Measurements from ENCODE around the gene GRIK1. TPM values are rescaled to one million over a fixed set of nuclear protein-coding genes. Genes with fewer than 3 reads are reported as not detected.
"Not testable (repeated sequence)": the region's sequence is repeated elsewhere in the genome, so short reads cannot be mapped to it uniquely, and the experiment has no call there.

Gene GRIK1
- total RNA-seq, 2 donors from 2014 or later: not detected

DNA sequence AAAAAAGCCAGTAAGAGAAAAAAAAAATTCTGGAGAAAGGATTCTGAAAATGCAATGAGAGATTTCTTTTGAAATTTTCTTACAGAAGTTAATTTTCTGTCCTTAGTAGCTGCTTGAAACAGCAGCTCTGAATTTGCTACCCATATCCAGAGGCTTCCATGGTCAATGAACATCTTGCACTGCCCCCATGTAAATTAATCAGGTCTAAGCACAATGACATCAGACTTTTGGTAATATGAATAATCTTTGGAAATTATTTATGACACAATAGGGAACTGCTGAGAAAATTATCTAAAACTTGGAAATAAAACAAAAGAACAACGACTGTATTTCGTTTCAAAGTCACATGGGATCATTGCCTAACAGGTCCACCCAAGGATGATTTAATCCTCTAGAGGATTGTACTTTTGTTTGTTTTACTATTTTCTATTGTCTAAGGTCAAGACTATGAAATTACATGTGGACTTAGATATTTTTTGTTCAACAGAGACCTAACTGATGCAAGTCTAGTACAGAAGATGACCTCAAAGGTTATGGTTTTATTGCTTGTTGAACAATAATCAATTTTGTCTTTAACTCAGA lies 328.9 kb downstream of the GRIK1 start:
- H3K36me3 Mint-ChIP-seq: no peaks in the 10 kb centered on the region
- no peak overlapping the region for H3K4me3 Mint-ChIP-seq
- DNase-seq (ENCODE audit: low spot score) (no peak), ATAC-seq (no peak)
- H3K27ac Mint-ChIP-seq: no peak overlapping the region
- peaks cover 4% of the 10 kb centered on the region for H3K9me3 Mint-ChIP-seq
- no peaks in the 10 kb centered on the region for H3K4me1 Mint-ChIP-seq (ENCODE audit: low read depth in 2 of 2)
- no peaks in the 10 kb centered on the region for H3K27me3 Mint-ChIP-seq

DNA sequence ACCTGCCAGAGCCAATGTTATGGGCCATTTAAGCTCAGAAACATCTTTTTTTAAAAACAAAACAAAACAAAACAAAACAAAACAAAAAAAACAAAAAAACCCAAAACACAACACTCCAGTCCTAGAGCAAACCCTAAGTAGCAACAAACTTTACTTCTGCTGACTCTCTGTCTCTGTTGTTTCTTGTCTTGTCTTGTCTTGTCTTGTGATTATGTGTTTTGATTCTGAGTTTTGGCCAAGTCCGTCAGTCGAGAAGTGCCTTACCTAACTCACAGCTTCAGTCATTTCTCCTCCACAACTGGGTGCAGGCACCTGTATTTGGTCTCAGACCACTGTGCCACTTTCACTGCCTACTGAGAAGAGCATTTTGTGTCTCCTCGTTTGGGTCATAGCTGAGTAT lies 333.2 kb downstream of the GRIK1 start:
- Mint-ChIP-seq H3K4me3 (no peak overlapping the region), H3K4me1 (ENCODE audit: low read depth in 2 of 2) (no peaks in the 10 kb centered on the region), H3K9me3 (peaks cover 5% of the 10 kb centered on the region), H3K27me3 (no peaks in the 10 kb centered on the region), H3K27ac (no peak overlapping the region), H3K36me3 (no peaks in the 10 kb centered on the region)
- DNase-seq (ENCODE audit: low spot score) (no peak), ATAC-seq (no peak)

- not testable (repeated sequence) for H3K4me1 Mint-ChIP-seq (ENCODE audit: low read depth in 2 of 2); H3K27ac Mint-ChIP-seq
These were observed 334.6 kb downstream of the GRIK1 start for GRCh38 chr21:29605219-29605618.

GRCh38 chr21:29604076-29604475 lies 335.7 kb downstream of the GRIK1 start:
- Mint-ChIP-seq H3K4me1 (ENCODE audit: low read depth in 2 of 2) (no peaks in the 10 kb centered on the region), H3K27ac (no peak overlapping the region), H3K36me3 (no peaks in the 10 kb centered on the region), H3K9me3 (peaks cover 4% of the 10 kb centered on the region), H3K27me3 (no peaks in the 10 kb centered on the region), H3K4me3 (no peak overlapping the region)
- DNase-seq (ENCODE audit: low spot score) (no peak), ATAC-seq (no peak)

More at GRCh38 chr21:29605219-29605618, 334.6 kb downstream of the GRIK1 start:
- not testable (repeated sequence) for DNase-seq (ENCODE audit: low spot score); H3K27me3 Mint-ChIP-seq; H3K9me3 Mint-ChIP-seq; H3K4me3 Mint-ChIP-seq; ATAC-seq; H3K36me3 Mint-ChIP-seq

DNA sequence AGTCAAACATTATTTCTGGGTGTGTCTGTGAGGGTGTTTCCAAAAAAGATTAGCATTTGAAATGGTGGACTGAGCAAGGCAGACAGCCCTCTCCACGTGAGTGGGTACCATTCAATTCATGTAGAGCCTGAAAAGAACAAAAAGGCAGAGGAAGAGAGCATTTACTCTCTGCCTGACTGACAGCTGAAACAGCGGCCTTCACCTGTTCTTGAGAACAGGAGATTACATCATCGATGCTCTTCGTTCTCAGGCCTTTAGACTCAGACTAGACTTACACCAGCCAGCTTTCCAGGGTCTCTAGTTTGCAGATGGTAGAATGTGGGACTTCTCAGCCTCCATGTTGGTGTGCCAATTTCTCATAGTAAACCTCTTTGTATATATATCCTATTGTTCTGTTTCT lies 338.7 kb downstream of the GRIK1 start:
- no peaks in the 10 kb centered on the region for H3K4me1 Mint-ChIP-seq (ENCODE audit: low read depth in 2 of 2)
- peaks cover 4% of the 10 kb centered on the region for H3K9me3 Mint-ChIP-seq
- no peaks in the 10 kb centered on the region for H3K27me3 Mint-ChIP-seq
- no peak overlapping the region for H3K27ac Mint-ChIP-seq
- no peak overlapping the region for H3K4me3 Mint-ChIP-seq
- no peaks in the 10 kb centered on the region for H3K36me3 Mint-ChIP-seq
- ATAC-seq (no peak), DNase-seq (ENCODE audit: low spot score) (no peak)

DNA sequence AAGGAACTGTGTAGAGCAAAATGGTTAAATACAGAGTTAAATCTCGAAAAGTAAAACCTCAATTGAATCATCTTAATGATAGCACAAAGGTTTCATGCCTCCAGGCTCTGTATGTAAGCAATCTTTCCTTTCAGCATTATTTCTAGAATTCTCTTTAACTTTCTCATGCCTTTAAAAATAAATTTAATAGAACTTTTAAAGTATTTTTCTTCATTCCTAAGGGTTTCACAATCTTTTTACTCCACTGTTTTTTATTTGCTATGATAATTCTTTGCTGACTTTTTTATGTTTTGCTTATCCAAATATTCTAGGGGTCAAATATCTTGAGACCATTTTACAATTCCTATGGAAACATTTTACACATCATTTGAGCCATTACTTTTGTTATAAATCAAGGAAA lies 353.1 kb downstream of the GRIK1 start:
- Mint-ChIP-seq H3K4me3 (no peak overlapping the region), H3K36me3 (no peaks in the 10 kb centered on the region), H3K4me1 (ENCODE audit: low read depth in 2 of 2) (no peaks in the 10 kb centered on the region), H3K9me3 (peaks cover 3% of the 10 kb centered on the region), H3K27ac (no peak overlapping the region), H3K27me3 (peaks cover 0 to 2% of the 10 kb centered on the region in 2 donors)
- DNase-seq (ENCODE audit: low spot score) (no peak), ATAC-seq (no peak)

DNA sequence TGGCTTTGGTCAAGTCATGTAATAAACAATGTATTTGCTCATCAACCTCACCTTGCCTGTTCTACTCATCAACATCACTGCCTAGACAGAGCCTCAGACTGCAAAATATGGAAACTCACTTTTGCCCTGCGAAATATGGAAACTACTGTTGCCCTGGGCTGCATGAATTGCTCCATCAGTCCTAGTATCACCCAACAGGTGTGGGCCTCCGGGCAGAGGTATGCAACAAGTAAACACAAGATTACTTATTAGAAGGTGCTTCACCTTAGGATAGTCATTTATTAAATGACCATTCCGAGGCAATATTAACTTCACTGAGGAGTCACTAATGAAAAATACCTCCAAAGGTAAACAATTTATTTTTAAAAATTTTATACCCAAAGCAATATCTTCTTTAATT lies 354.3 kb downstream of the GRIK1 start:
- H3K9me3 Mint-ChIP-seq: peaks cover 3% of the 10 kb centered on the region
- H3K27ac Mint-ChIP-seq: no peak overlapping the region
- no peaks in the 10 kb centered on the region for H3K27me3 Mint-ChIP-seq
- H3K36me3 Mint-ChIP-seq: no peaks in the 10 kb centered on the region
- DNase-seq (ENCODE audit: low spot score) (no peak), ATAC-seq (no peak)
- no peak overlapping the region for H3K4me3 Mint-ChIP-seq
- H3K4me1 Mint-ChIP-seq (ENCODE audit: low read depth in 2 of 2): no peaks in the 10 kb centered on the region

GRCh38 chr21:29583424-29583924 lies 356.3 kb downstream of the GRIK1 start:
- DNase-seq (ENCODE audit: low spot score): no peak
- no peaks in the 10 kb centered on the region for H3K9me3 Mint-ChIP-seq
- H3K4me3 Mint-ChIP-seq: no peak overlapping the region
- H3K36me3 Mint-ChIP-seq: no peaks in the 10 kb centered on the region
- no peaks in the 10 kb centered on the region for H3K27me3 Mint-ChIP-seq
- ATAC-seq: no peak
- H3K4me1 Mint-ChIP-seq (ENCODE audit: low read depth in 2 of 2): no peaks in the 10 kb centered on the region
- no peak overlapping the region for H3K27ac Mint-ChIP-seq

- ATAC-seq (no peak), DNase-seq (ENCODE audit: low spot score) (no peak)
- no peaks in the 10 kb centered on the region for H3K4me1 Mint-ChIP-seq (ENCODE audit: low read depth in 2 of 2)
- H3K9me3 Mint-ChIP-seq: no peaks in the 10 kb centered on the region
- H3K4me3 Mint-ChIP-seq: no peak overlapping the region
- no peaks in the 10 kb centered on the region for H3K27me3 Mint-ChIP-seq
- H3K27ac Mint-ChIP-seq: no peak overlapping the region
- H3K36me3 Mint-ChIP-seq: no peaks in the 10 kb centered on the region
These were observed 356.9 kb downstream of the GRIK1 start for GRCh38 chr21:29582855-29583254.

GRCh38 chr21:29581393-29581792 lies 358.4 kb downstream of the GRIK1 start:
- Mint-ChIP-seq H3K27me3 (no peaks in the 10 kb centered on the region), H3K36me3 (no peaks in the 10 kb centered on the region), H3K4me3 (no peak overlapping the region), H3K9me3 (peaks cover 2% of the 10 kb centered on the region), H3K4me1 (ENCODE audit: low read depth in 2 of 2) (no peaks in the 10 kb centered on the region), H3K27ac (no peak overlapping the region)
- DNase-seq (ENCODE audit: low spot score) (no peak), ATAC-seq (peak in 1 of 2 donors; percentile 24)

DNA sequence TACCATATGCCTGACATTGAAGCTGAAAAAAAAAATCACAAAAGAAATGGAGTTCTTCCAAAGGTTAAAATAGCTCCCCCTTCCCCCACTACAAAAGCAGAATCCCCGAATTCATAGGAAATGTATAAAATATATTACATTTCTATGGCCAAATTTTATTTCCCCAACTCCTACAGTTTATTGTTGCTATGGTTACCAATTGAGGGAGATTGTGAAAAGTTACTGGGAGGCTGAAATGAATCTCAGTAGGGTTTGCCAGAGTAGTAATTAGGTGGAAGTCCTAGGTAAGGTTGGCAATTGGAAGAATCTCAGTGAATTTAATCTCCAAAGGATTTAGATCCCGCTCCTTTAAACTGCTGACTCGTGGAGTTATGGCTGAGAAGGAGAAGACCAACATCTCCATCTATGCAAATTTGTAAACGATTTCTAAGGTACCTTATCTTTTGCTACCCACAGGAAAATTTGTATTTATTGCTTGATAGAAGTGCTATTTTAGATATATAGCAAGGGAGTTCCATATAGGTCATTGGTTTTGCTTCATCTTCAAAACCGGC lies 359.0 kb downstream of the GRIK1 start:
- no peaks in the 10 kb centered on the region for H3K27me3 Mint-ChIP-seq
- H3K27ac Mint-ChIP-seq: no peak overlapping the region
- H3K36me3 Mint-ChIP-seq: no peaks in the 10 kb centered on the region
- DNase-seq (ENCODE audit: low spot score): no peak
- H3K4me3 Mint-ChIP-seq: no peak overlapping the region
- no peak for ATAC-seq
- peaks cover 2% of the 10 kb centered on the region for H3K9me3 Mint-ChIP-seq
- no peaks in the 10 kb centered on the region for H3K4me1 Mint-ChIP-seq (ENCODE audit: low read depth in 2 of 2)

DNA sequence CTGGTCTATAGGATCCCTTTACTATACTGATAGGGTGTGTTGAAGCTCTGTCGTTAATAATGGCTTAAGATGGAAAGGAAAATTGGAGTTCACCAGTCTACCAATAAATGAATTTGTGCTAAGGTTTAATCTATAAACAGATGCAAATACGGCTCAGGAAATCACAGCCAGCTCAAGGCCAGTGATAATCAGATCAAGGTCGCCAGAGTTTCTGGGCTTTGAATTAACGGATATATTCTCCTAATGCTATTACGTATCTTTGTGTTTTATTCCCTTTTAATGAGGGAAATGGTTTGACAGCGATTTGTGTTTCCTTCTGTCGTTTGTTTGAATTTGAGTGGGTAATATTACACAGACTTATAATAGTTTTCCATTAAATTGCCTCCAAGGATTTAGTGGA lies 361.5 kb downstream of the GRIK1 start:
- Mint-ChIP-seq H3K27me3 (no peaks in the 10 kb centered on the region), H3K36me3 (no peaks in the 10 kb centered on the region)

DNA sequence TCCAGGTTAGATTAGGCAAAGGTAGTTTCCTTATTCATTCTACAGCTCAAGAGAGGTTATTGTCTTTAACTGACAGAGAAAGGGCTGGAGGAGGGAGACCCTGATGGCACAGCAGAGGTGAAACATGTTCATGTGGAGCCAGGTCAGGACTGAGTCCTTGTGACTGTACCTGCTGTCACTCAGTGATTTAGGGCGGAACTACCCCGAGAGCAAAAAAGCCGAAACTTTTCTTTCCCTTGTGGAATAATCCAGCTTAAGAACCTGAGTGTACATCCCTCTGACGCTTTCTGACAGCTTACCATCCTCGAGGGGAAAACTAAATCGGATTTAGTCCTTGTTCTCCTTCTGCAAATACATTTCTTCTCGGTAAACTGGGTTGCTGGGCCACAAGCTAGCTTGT lies 367.8 kb downstream of the GRIK1 start:
- no peaks in the 10 kb centered on the region for H3K27me3 Mint-ChIP-seq
- DNase-seq (ENCODE audit: low spot score) (no peak), ATAC-seq (no peak)
- H3K27ac Mint-ChIP-seq: no peak overlapping the region
- no peaks in the 10 kb centered on the region for H3K36me3 Mint-ChIP-seq
- no peak overlapping the region for H3K4me3 Mint-ChIP-seq
- no peaks in the 10 kb centered on the region for H3K4me1 Mint-ChIP-seq (ENCODE audit: low read depth in 2 of 2)
- peaks cover 1% of the 10 kb centered on the region for H3K9me3 Mint-ChIP-seq

More for the DNA sequence above, 361.5 kb downstream of the GRIK1 start:
- Mint-ChIP-seq H3K4me1 (ENCODE audit: low read depth in 2 of 2) (no peaks in the 10 kb centered on the region), H3K4me3 (no peak overlapping the region), H3K9me3 (peaks cover 2% of the 10 kb centered on the region), H3K27ac (no peak overlapping the region)
- ATAC-seq (no peak), DNase-seq (ENCODE audit: low spot score) (no peak)

- no peak overlapping the region for H3K4me3 Mint-ChIP-seq
- no peaks in the 10 kb centered on the region for H3K4me1 Mint-ChIP-seq (ENCODE audit: low read depth in 2 of 2)
- H3K36me3 Mint-ChIP-seq: no peaks in the 10 kb centered on the region
- no peak overlapping the region for H3K27ac Mint-ChIP-seq
- ATAC-seq (no peak), DNase-seq (ENCODE audit: low spot score) (no peak)
- H3K27me3 Mint-ChIP-seq: no peaks in the 10 kb centered on the region
- H3K9me3 Mint-ChIP-seq: no peaks in the 10 kb centered on the region
These were observed 371.6 kb downstream of the GRIK1 start for GRCh38 chr21:29568020-29568697.
